Activated CD8-positive, alpha-beta memory T cell treated with anti-CD3 and anti-CD28 coated beads for 24 hours (primary cell): ENCODE measurements around the gene SLCO4C1.

ENCODE experiments used
- DNase-seq: peaks from one replicate; pipeline ENCODE4 v3.0.0-alpha.2; 2020

SLCO4C1 gene

DNA sequence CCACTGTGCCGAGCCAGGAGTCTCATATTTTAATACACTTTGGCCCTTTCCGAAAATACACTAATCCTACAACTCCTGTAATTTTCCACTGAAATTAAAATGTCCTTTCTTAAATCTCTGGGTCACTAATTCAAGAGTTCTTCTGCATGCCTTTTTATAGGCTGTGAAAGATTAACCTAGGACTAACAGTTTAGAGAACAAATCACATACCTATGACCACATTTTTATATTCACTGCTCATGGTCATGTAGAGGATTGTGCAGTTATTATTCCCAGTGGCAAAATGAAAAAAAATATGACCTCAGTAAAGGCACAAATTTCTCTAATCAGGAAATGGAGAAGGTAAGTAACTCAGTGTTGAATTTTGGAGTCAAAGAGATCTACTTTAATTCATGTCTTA lies 33.4 kb downstream of the SLCO4C1 start:
- DNase-seq = no peak

DNA sequence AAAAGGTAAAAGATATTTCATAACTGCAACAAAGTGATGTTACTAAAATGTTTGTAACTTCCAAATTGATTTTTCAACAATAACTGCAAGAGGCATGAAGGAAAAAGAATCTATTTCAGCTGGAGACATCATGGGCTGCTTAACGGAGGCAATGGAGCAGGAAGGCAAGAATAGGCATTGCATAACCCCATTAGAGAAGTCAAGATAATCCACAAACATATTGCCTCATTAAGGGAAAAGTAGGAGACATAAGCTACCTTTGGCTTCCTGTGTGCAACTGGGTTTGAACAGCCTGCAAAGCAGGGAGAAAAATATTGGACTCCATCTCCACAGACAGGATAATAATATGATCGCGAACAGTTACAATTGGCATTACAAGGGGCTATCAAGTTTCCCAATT lies 46.7 kb downstream of the SLCO4C1 start:
- no peak for DNase-seq

DNA sequence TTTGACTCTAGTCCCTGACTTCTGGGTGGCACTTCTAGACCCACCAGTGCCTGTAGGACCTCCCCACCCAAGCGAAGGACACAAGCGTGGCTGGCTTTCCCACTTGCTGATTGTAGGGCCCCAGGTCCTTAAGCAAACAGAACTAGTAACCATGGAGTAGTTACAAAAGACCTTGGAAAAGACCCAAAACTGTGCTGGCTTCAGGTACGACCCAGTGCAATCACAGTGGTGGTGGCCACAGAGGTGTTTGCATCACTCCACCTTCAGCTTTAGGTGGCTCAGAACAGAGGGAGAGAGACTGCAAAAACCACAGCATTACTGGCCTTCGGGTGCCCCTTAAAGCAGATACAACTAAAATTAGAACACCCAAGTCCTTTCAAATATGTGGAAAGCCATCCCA lies 52.9 kb downstream of the SLCO4C1 start:
- no peak for DNase-seq

DNA sequence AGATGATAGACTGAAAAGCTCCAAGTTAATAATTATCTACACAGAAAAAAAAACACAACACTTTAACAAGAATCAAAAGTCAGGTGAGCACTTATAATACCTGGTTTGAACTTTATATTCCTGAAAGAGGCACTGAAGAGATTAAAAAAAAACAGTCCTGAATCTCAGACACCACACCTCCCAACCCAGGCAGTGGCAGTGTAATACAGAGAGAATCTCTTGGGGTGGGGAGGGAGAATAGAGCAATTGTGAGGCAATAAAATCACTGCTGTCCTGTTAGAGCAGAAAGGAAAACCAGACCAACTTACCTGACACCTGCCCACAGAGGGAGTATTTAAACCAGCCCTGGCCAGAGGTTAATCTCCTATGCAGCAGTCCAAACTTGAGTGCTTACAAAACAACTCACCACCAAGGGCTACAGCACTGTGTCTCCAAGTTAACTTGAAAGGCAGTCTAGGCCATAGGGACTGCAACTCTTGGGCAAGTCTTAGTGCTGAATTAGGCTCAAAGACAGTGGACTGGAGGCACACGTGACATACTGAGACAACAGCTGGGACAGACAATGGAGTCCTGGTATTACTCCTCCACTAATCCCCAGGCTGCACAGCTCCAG lies 54.2 kb downstream of the SLCO4C1 start:
- DNase-seq = no peak

DNA sequence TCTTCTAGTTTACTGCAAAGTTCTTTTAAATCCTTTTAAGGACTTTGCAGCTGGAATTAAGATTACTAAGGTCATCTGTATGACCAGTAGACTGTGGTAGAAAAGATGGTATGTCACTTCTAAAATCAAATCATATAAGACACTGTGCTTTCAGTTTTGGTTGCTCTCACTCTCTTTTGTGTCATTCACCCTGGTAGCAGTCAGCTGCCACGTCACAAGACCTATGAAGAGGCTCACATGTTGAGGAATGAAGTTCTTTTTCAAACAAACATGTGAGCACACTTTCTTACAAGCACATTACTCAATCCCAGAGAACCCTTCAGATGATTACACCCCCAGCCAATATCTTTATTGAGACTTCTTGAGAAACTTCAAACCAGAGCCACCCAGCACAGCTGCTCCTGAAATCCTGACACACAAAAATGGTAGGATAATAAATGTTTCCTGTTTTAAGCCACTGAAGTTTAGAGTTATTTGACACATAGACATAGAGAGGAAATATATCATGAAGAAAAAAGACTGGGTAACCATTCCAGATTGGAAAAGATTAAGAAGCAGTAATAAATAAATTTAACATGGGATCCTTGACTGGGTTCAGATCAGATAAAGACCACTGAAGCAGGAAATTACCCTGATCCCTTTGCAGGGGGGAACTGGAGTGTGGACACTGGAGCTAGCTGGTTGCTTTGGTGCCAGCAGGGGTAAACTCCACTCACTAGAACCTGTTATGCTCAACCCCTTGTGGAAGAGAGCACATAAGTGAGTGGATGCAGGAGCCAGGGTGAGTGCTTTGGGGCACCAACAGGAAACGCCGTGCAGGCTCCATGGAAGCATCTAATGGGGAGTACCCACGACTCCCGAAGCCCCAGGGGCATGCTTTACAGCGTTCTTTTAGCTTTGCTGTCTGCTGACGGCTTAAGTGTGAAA lies 64.1 kb downstream of the SLCO4C1 start:
- no peak for DNase-seq

DNA sequence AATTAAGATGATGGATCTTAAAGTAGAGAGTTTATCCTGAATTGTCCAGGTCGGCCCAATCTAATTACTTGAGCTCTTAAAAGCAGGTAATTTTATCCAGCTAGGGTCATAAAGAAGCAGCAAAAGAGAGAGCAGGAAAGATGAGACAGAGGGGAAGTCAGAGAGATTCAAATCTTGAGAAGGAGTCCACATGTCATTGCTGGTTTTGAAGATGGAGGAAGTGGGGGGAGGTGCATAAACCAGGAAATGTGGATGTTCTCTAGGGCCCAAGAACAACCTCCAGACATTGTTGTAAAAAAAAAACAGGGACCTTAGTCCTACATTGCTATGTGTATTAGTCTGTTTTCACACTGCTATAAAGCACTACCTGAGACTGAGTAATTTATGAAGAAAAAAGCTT lies 66.4 kb downstream of the SLCO4C1 start:
- no peak for DNase-seq

DNA sequence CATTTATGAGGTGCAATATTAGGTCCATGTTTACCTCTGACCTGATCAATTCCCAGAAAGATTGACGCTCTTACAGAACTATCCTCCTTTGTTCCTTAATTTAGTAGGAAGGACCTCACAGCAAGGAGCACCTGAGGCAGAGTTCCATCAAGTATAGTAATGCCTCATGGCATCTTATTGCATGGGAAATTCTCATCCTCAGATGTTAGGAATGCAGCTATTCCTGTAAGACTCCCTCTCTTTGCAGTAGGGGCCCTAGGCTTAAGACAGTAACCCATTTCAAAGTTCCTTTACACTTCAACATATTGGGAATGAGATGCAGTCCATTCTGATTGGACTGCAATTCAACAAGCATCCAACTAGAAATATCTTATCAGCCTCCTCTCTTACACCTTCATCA lies 69.8 kb downstream of the SLCO4C1 start:
- DNase-seq = no peak

DNA sequence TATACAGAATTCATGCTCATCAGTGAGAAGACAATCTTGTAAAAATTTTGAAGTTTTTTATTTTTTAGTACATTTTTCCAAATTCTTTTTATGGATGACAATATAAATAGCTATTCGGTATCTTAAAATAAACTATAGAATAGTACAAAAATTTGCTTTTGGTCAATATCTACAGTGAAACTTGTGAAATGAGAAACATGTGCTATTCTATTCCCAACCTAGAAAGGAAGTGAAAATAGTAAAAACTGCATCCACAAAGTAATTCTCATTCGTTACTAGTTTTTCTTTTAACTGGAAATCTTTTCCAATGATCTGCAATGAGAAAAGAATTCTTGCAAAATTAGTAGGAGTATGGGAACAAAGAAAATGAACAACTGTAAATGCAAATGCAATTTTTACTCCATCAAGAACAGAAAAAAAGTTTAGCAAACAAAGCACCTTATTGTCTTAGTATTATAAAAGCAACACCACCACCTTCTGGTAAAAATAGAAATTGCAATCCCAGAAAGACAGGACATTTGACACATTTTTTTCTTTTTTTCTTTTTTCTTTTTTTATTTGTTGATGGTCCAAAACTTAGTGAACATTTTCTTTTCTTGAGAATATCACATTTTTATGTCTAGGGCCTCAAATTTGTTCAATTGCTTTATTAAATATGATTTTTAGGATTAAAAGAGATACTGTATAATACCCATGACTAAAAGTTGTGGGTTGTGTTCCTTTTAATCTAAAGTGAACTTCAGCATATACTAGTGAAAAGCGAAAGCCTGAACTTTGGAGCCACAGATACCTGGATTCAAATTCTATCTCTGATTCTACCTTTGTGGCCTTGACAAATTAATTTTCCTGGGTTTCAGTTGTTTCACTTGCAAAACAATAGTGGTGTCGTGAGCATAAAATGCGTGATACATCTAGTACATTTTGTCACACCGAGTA lies 72.3 kb downstream of the SLCO4C1 start:
- no peak for DNase-seq

DNA sequence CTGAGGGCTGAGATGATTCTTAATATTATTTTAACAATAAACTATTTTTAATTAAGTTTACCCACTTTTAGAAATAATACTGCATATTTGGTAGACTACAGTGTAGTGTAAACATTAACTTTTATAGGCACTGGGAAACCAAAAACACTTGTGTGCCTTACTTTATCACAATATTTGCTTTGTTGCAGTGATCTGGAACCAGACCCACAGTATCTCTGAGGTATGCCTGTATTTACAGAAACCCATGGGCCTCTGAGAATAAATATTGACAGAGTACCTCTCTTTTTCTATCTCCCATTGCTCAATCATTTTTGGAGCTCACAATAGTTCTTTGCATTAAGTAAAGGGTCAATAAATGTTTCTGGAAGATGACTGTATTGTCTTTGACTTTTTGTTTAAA lies 73.3 kb downstream of the SLCO4C1 start:
- no peak for DNase-seq

DNA sequence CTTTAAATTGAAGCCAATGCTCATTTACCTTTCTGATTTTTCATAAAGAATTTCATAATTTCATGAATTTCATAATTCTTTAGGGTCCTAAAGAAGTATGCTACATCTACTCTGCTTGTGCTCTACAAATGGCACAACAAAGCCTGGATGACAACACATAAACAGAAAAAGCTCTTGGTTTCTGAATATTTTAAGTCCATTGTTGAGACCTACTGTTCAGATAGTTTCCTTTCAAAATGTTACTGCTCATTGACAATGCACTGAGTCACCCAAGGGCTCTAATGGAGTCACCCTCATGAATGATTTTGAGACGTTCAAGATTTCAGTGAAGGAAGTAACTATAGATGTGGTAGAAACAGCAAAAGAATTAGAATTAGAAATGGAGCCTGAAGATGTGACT lies 74.1 kb downstream of the SLCO4C1 start:
- DNase-seq = no peak

DNA sequence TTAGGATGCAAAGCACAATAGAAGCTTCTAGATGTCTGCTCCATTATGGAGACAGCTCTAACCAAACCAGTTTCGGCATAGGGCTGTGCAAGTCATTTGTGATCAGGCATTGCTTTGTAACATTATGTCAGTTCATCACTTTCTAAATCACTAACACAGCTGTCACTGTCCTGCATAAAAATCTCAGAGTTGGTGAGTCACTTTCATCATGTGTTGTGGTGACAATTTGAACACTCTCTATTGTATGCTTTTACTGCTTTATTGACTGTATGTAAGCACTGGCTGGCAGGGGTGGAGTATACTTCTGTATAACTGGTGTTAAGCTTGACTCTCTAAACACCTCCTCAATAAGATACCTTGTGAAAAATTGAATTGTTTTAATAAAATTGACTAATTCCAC lies 77.9 kb downstream of the SLCO4C1 start:
- no peak for DNase-seq

DNA sequence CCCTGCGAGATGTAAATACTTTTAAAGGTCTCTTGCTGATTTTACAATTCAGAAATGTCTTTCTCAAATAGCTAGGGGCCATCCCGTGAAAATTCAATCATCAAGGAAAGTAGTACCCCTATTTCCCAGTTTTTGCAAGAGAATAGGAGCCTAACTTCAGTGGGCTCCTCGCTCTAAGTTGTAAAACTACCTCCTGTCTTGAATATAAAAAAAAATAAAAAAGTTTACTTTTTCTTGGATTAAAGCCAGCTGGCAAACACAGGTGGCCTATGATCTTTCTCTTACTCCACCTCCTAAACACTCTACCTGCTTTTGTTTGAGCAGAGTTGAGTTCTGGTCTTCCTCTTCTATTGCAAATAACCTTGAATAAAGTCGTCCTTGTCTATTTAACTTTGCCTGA lies 79.4 kb downstream of the SLCO4C1 start:
- DNase-seq = no peak

DNA sequence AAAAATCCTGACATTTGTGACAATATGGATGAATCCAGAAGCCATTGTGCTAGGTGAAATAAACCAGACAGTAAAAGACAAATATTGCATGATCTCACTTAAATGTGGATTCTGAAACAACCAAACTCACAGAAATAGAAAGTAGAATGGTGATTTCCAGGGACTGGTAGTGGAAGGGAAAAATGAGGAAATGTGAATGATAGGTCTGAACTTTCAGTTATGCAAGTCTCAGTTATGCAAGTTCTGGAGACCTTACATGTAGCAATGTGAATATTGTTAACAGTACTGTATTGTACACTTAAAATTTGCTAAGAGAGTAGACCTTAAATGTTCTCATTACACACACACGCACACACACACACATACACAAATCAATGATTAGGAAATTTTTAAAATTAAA lies 84.9 kb downstream of the SLCO4C1 start:
- no peak for DNase-seq

DNA sequence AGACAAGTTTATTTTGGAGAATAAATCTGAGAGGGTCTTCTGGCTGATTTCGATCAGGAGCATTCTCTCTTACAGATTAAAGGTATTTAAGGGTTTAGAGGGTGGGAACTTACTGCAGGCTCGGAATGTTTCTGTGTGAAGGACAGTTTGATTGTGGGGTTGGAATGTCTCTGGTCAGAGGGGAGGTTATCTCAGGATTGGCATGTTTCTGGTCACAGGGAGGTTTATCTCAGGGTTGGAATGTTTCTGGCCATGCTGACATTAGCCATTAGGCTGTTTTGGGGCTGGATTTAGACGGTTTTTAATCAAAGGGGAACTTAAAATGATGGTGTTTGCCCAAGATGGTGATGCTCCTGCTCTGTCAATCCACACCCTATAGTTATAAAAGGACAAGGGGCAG lies 95.2 kb downstream of the SLCO4C1 start:
- no peak for DNase-seq

DNA sequence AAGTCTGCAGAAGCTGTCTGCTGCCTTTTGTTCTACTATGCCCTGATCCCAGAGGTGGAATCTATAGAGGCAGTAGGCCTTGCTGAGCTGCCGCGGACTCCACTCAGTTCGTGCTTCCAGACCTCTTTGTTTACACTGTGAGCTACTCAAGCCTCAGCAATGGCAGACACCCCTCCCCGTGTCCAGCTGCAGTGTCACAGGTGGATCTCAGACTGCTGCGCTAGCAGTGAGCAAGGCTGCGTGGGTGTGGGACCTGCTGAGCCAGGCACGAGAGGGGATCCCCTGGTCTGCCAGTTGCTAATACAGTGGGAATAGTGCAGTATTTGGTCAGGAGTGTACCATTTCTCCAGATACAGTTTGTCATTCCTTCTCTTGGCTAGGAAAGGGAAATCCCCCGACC lies 99.6 kb downstream of the SLCO4C1 start:
- DNase-seq = no peak
